ENCODE results near the gene NPAS3. TPM values are rescaled to one million over a fixed set of nuclear protein-coding genes. Genes with fewer than 3 reads are reported as not detected.

NPAS3 gene
- total RNA-seq, 2 experiments from 2014 or later: not detected

- intact Hi-C loops (cut with micrococcal nuclease; ENCODE audit: unreplicated experiment): no loop called here
- TF ChIP-seq CTCF (conservative IDR thresholded peaks at IDR 0.05; ENCODE audit: low read length) (no peak), EZH2phosphoT487 (IDR thresholded peaks at IDR 0.05; ENCODE audit: borderline replicate concordance, low read depth, low read length) (no peak)
- no peaks in the 10 kb centered on the region for H4K20me1 ChIP-seq (ENCODE audit: insufficient read depth, low read length)
Observed at GRCh38 chr14:33218026-33218425, 279.3 kb downstream of the NPAS3 start.

GRCh38 chr14:33219957-33220356, 281.3 kb downstream of the NPAS3 start:
- Histone ChIP-seq H3K79me2 (ENCODE audit: insufficient read depth, low read depth, low read length) (no peaks in the 10 kb centered on the region), H3K4me1 (ENCODE audit: insufficient read depth, low read length, poor library complexity, severe bottlenecking) (no peaks in the 10 kb centered on the region), H3K4me3 (ENCODE audit: low read depth, low read length, poor library complexity, severe bottlenecking) (no peak overlapping the region), H3K9me3 (ENCODE audit: low read length) (no peaks in the 10 kb centered on the region), H3K36me3 (ENCODE audit: insufficient read depth, low read length) (no peaks in the 10 kb centered on the region), H2AFZ (ENCODE audit: low read length) (no peak overlapping the region), H3K9me2 (ENCODE audit: insufficient read depth, low read length) (no peaks in the 10 kb centered on the region), H4K20me1 (ENCODE audit: insufficient read depth, low read length) (no peaks in the 10 kb centered on the region), H3K4me2 (ENCODE audit: low read length) (no peak overlapping the region), H3K27ac (ENCODE audit: low read depth, low read length, poor library complexity, severe bottlenecking) (no peak overlapping the region)
- DNase-seq (ENCODE audit: low spot score): no peak
- BruUV-seq (replicated peaks): no TSS peak
- CTCF ChIA-PET (ENCODE audit: unreplicated experiment): no interaction called here
- POLR2A ChIA-PET: interaction anchor here (0.7 kb wide), 1 partner anchor 907 kb away, joined by 3 read pairs; no protein-coding TSS in a partner anchor
- no peak for TF ChIP-seq CTCF (conservative IDR thresholded peaks at IDR 0.05; ENCODE audit: low read length)
- no peak for TF ChIP-seq EZH2phosphoT487 (IDR thresholded peaks at IDR 0.05; ENCODE audit: borderline replicate concordance, low read depth, low read length)
- intact Hi-C loops (cut with micrococcal nuclease; ENCODE audit: unreplicated experiment): no loop called here

More at GRCh38 chr14:33218026-33218425, 279.3 kb downstream of the NPAS3 start:
- no peaks in the 10 kb centered on the region for H3K79me2 ChIP-seq (ENCODE audit: insufficient read depth, low read depth, low read length)
- POLR2A ChIA-PET: no interaction called here
- DNase-seq (ENCODE audit: low spot score): no peak
- no peaks in the 10 kb centered on the region for H3K9me3 ChIP-seq (ENCODE audit: low read length)
- no peak overlapping the region for H3K4me2 ChIP-seq (ENCODE audit: low read length)
- no peaks in the 10 kb centered on the region for H3K4me1 ChIP-seq (ENCODE audit: insufficient read depth, low read length, poor library complexity, severe bottlenecking)
- no peak overlapping the region for H3K4me3 ChIP-seq (ENCODE audit: low read depth, low read length, poor library complexity, severe bottlenecking)
- no peaks in the 10 kb centered on the region for H3K36me3 ChIP-seq (ENCODE audit: insufficient read depth, low read length)
- CTCF ChIA-PET (ENCODE audit: unreplicated experiment): no interaction called here
- no TSS peak for BruUV-seq (replicated peaks)
- no peak overlapping the region for H2AFZ ChIP-seq (ENCODE audit: low read length)
- H3K9me2 ChIP-seq (ENCODE audit: insufficient read depth, low read length): no peaks in the 10 kb centered on the region
- H3K27ac ChIP-seq (ENCODE audit: low read depth, low read length, poor library complexity, severe bottlenecking): no peak overlapping the region

- no peak overlapping the region for H3K27ac ChIP-seq (ENCODE audit: low read depth, low read length, poor library complexity, severe bottlenecking)
- CTCF ChIA-PET (ENCODE audit: unreplicated experiment): no interaction called here
- H3K79me2 ChIP-seq (ENCODE audit: insufficient read depth, low read depth, low read length): no peaks in the 10 kb centered on the region
- H3K4me3 ChIP-seq (ENCODE audit: low read depth, low read length, poor library complexity, severe bottlenecking): no peak overlapping the region
- TF ChIP-seq CTCF (conservative IDR thresholded peaks at IDR 0.05; ENCODE audit: low read length) (no peak), EZH2phosphoT487 (IDR thresholded peaks at IDR 0.05; ENCODE audit: borderline replicate concordance, low read depth, low read length) (no peak)
- intact Hi-C loops (cut with micrococcal nuclease; ENCODE audit: unreplicated experiment): no loop called here
- DNase-seq (ENCODE audit: low spot score): no peak
- no peaks in the 10 kb centered on the region for H3K36me3 ChIP-seq (ENCODE audit: insufficient read depth, low read length)
- no TSS peak for BruUV-seq (replicated peaks)
- no peak overlapping the region for H3K4me2 ChIP-seq (ENCODE audit: low read length)
- POLR2A ChIA-PET: interaction anchor here (0.9 kb wide), 2 partner anchors 22 to 26 kb away, joined by 3 read pairs; no protein-coding TSS in a partner anchor
- no peaks in the 10 kb centered on the region for H3K4me1 ChIP-seq (ENCODE audit: insufficient read depth, low read length, poor library complexity, severe bottlenecking)
- H2AFZ ChIP-seq (ENCODE audit: low read length): no peak overlapping the region
- H3K9me2 ChIP-seq (ENCODE audit: insufficient read depth, low read length): no peaks in the 10 kb centered on the region
- no peaks in the 10 kb centered on the region for H3K9me3 ChIP-seq (ENCODE audit: low read length)
- H4K20me1 ChIP-seq (ENCODE audit: insufficient read depth, low read length): no peaks in the 10 kb centered on the region
Observed at GRCh38 chr14:33229269-33229929, 290.7 kb downstream of the NPAS3 start.
